ENCODE data around the gene ARPC5L.

DNA sequence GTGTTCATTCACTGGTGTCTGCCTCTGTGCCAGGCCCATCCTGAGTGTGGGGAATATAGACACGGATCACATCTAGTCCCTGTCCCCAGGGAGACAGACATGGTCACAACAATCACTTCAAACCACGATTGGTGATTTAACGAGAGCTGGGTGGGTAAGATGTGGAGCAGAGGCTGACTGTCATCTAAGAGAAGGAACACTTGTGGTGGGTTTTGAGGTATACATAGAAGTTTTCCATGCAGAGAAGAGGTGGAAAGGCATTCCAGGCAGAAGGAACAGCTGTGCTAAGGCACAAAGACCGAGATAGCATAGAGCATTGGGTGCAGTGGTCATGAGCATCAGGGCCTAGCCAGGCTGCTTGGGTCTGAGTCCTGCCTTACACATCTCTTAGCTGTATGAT is 31.3 kb upstream of the ARPC5L start:
- TF ChIP-seq CTCF (conservative IDR thresholded peaks at IDR 0.05; ENCODE audit: low read depth, low read length) (no peak), EZH2phosphoT487 (IDR thresholded peaks at IDR 0.05; ENCODE audit: borderline replicate concordance, low read length) (no peak), EZH2 (IDR thresholded peaks at IDR 0.05; ENCODE audit: low read length, unreplicated experiment) (no peak)

Measured in PC-3 (cell line).